RPMI7951 (cell line): Measurements from ENCODE around the gene EXOC4. TPM values are rescaled to one million over a fixed set of nuclear protein-coding genes. Genes with fewer than 3 reads are reported as not detected.
"Not testable (repeated sequence)": the region's sequence is repeated elsewhere in the genome, so short reads cannot be mapped to it uniquely, and the experiment has no call there.

Experiments used
- DNase-seq: peaks from one replicate; pipeline ENCODE4 v3.0.0-alpha.2; 2012; ENCODE audit warnings: low read depth
- total RNA-seq: library from RNA; depleted of rRNA; stranded (reverse); fragments of >200 nt; shearing (Covaris generic); gene quantifications from 2 replicates; pipeline ENCODE4 v1.2.3, GENCODE V29; 2014

Gene EXOC4
- total RNA-seq, 1 experiment from 2014 or later: 85.2 TPM

DNA sequence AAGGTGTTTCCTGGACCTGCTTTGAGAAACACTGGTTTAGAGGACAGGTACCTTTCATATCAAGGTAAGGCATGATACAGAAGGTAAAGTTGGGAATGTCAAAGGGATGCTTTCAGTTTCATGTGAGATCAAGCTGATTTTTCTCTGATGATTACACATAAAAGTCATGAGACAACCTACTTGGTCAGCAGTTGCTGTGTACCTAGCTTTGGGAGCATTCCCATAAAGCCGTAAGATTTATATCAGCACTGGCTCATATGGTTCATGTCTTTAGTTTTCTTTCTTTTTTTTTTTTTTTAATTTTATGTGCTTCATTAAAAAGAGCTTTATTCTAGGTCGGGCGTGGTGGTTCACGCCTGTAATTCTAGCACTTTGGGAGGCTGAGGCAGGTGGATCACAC is 609.0 kb downstream of the EXOC4 start:
- no peak for DNase-seq

DNA sequence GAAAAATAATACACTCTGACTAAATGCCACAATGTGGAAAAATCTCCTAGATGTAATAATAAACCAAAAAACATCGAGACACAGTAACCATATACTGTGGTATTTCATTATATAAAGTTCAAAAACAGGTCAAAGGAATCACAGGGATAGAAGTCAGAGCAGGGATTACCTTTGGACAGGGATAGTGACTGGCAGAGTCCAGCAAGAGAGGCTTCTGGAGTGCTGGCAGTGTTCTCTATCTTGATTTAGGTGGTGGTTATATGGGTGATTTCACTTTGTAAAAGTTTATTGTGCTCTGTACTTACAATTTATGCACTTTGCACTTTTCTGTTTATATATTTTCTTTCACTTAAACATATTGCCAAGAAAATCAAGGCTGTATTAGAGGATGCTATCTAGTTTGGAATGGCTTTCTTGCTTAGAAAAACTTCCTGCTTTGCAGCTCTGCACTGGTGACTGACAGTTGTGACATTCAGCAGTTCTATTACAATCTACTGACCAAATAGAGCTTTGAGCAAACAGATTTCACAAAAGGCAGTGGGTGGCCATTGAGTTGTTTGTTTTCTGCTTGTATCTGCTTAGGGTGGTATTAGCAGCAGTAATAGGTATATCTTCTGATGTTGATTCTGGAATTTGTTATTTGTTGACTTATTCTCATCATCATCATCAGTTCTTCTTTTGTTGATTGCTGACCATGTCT is 610.6 kb downstream of the EXOC4 start:
- DNase-seq: no peak

GRCh38 chr7:133869556-133869955 is 616.7 kb downstream of the EXOC4 start:
- no peak for DNase-seq

GRCh38 chr7:133871757-133872156 is 618.9 kb downstream of the EXOC4 start:
- no peak for DNase-seq

DNA sequence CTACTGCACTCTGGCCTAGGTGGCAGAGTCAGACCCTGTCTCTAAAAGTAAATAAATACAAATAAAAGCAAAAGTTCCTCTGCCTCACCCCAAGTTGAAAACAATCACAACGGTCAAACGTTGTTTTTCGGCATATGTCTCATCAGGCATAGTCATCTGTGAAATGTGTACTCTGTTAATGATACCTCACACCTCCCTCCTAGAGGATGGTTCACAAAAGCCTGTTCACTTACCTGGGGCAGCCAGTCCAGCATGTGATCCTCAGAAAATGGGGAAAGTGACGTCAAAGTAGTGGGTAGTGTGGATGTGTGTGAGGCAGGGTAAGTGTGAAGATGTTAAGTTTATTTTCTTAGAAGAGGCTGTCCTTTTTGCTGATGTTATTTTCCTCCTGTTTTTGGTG is 620.3 kb downstream of the EXOC4 start:
- no peak for DNase-seq

DNA sequence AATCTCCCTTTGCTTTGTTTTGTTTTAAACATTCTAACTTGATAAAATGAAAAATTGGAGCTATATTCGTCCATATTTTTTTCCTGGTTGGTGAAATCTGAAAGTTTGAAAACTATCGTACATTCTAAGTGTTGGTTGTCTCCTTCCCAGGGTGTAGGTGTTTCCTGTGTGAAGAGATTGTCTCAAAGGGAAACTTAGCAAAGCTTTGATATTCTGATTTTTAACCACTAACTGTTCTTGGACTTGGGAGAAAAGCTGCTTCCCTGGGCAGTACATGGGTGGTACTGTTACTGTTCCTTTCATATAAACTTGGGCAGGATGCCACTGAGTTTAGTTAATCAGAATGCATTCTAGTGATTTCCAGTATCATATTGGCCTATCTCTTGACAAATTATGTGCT is 620.8 kb downstream of the EXOC4 start:
- DNase-seq: no peak

DNA sequence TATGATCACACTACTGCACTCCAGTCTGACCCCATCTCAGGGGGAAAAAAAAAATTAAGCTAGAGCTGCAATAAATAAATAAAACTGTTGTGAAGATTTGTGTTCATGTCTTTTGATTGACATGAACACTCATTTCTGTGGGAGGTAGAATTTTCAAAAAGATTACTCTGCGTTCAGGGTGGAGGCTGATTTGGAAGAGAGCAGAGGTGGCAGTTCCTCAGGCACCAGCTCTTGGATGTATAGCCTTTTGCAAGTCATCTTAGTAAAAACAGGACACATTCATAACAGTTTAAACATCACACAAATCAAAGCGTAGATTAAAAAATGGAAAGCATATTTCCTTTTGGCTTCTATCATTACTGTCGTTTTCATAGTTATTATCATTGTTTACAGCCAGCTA is 630.7 kb downstream of the EXOC4 start:
- DNase-seq: no peak

- no peak for DNase-seq
These were observed 632.3 kb downstream of the EXOC4 start for GRCh38 chr7:133885213-133885612.

- no peak for DNase-seq
These were observed 633.2 kb downstream of the EXOC4 start for GRCh38 chr7:133886086-133886485.

- DNase-seq: no peak
These were observed 633.9 kb downstream of the EXOC4 start for GRCh38 chr7:133886797-133887196.

DNA sequence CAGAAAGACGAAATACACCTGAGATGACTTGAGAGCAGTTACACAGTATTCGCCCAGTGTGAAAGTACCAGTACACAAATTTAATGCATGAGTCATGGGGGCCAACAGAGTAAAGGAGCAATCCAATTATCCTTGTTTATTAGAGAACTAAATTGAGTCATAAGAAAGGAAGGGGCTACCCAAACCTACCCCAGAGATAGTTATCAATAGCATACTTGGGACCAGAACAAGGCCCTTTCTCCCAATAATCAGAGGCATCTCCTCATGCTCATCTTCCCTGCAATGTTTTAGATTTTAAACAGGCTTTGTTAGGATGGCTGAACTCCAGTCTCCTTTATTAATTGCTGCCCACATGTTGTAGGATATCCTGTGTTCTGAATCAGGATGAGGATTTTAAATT is 634.6 kb downstream of the EXOC4 start:
- no peak for DNase-seq

- no peak for DNase-seq
These were observed 635.4 kb downstream of the EXOC4 start for GRCh38 chr7:133888061-133888930.

- DNase-seq: no peak
These were observed 651.9 kb downstream of the EXOC4 start for GRCh38 chr7:133904776-133905175.

- DNase-seq: not testable (repeated sequence)
These were observed 653.7 kb downstream of the EXOC4 start for GRCh38 chr7:133906553-133906952.

DNA sequence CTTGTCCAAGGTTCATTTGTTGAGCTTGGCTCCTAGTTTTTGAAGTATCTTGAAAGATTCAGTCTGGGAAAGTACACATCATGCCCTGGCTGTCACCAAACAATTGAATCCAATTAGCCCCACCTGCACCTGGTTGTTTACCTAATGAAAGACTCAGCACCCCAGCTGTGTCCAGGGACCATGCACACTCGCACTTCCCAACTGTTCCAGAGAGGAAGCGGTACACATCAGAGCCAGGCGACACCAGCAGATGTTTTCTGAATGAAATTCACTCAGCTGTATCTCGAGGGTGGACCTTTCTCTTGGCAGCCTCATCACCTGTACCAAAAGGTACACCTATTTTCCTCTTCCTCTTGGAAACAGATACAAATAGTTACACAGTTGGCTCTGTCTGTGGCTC is 657.9 kb downstream of the EXOC4 start:
- no peak for DNase-seq

DNA sequence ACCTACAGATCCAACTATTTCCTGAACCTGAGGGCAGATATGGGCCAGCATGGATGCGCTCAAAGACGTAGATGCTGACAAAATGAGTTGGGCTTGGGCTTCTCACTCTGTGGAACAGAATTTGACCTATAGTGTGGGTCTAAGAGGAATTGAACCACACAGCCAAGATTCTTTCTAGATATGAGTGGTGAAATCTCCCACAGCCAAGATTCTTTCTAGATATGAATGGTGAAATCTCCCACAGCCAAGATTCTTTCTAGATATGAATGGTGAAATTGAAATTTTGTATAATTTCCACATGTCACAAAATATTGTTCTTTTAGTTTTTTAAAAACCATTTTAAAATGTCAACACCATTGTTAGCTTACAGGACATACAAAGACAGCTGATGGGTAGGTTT is 658.8 kb downstream of the EXOC4 start:
- no peak for DNase-seq

DNA sequence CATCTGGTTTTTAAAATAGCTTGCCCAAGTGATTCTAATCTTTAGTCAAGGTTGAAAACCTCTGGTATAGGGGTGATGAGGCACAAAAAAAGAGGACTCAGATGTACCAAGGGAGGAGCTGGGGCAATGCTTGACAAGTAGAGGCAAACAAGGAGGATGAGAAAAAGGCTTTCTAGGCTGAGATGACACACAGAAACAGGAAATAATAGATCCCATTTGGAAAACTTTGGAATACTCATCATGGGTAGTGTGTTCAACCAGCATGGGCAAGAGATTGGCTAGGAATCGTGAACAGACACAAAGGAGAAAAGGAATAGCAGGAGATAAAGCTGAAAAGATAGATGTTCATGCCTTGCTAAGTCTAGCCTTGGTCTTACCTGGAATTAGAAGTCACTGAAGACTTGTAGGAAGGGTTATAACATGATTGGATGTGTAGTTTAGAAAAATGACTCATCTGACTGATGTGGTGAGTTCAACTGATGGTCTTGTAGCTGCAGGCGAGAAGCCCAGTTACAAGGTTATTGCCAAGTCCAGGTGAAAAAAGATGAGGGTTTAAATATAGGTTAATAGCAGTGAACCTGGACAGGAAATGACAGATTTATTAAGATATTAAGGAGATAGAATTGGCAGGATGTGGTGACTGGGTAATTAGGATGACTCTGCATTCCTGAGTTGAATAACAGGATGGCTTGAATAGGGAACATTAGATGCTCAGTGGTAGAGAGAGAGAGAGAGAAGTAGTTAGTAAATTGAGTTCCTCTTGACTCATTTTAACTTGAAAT is 660.2 kb downstream of the EXOC4 start:
- peak; percentile 37 for DNase-seq

DNA sequence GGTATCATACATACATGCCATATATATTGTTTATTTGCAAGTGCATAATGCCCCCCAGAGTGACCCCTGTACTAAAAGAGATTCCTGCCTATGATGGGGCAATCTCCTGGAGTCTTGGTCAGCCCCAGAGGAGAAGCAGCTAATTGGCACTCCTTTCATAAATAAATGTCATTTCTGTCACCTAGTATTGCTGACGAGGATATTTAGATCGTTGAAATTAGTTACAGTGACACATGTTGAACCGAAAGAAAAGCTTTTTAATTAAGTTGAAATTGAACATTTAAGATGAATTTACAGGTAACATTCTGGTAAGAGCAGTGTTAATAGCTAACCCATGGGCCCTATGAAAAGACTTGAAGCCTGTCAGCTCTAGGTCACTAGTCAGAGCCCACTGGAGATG is 663.7 kb downstream of the EXOC4 start:
- no peak for DNase-seq

- no peak for DNase-seq
These were observed 666.9 kb downstream of the EXOC4 start for GRCh38 chr7:133919810-133920209.

- no peak for DNase-seq
These were observed 668.8 kb downstream of the EXOC4 start for GRCh38 chr7:133921635-133922182.

DNA sequence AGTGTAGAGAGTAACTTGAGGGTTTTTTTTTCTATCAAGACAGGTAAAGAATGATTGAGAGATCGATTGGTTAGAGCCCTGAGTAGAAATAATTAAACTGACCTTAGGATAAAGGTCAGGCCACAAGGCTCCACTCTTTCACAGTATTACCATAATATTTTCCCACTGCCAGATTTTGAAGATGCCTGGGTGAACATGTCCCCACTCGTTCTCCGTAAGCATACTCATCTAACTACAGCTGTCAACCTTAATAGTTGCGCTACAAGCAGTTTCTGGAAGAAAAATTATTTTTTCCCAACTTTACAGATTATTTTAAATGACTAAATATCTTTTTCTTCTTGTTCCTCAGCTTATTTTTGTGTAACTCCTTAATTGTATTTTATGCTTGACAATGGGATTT is 671.1 kb downstream of the EXOC4 start:
- no peak for DNase-seq

DNA sequence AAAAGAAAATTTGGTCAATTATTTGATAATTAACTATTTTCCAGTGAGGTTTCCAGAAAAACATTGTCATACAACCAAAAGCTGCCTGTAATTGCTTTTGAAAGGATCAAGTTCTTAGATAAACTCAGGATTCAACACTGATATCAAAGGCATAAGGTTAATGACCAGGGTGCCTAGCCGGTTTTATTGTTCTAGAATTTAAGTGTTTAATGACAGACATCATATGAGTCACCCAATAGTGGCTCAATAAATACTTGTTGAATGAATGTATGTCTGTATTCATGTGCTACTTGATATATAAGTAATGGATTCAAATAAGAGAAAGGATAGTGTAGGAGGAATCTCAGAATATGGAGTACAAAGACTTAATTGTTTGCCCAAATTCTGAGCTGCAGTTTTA is 678.2 kb downstream of the EXOC4 start:
- no peak for DNase-seq
